ENCODE results near the gene MTUS2. TPM values are rescaled to one million over a fixed set of nuclear protein-coding genes. Genes with fewer than 3 reads are reported as not detected.

Gene MTUS2
- total RNA-seq, 1 donor from 2014 or later = 0.67 TPM

GRCh38 chr13:29165840-29166239 is 345.7 kb downstream of the MTUS2 start:
- Histone ChIP-seq H2AFZ (replicated peaks) (no peak overlapping the region), H3K36me3 (no peaks in the 10 kb centered on the region), H3K4me1 (no peaks in the 10 kb centered on the region), H3K27ac (no peak overlapping the region), H3F3A (ENCODE audit: low read depth) (no peaks in the 10 kb centered on the region), H3K4me2 (no peak overlapping the region), H3K9ac (no peak overlapping the region), H3K27me3 (no peaks in the 10 kb centered on the region), H3K9me3 (ENCODE audit: low read depth) (no peaks in the 10 kb centered on the region), H3K79me2 (ENCODE audit: low read depth) (no peaks in the 10 kb centered on the region), H3K4me3 (no peak overlapping the region), H4K20me1 (ENCODE audit: low read depth) (no peaks in the 10 kb centered on the region)
- no peaks in the 10 kb centered on the region for H3K36me3 Mint-ChIP-seq
- TF ChIP-seq EZH2 (IDR thresholded peaks at IDR 0.05) (no peak), EZH2phosphoT487 (IDR thresholded peaks at IDR 0.05) (no peak), CTCF (IDR thresholded peaks at IDR 0.05) (no peak)
- H3K9me3 Mint-ChIP-seq = no peaks in the 10 kb centered on the region
- H3K27ac Mint-ChIP-seq = no peak overlapping the region
- no peaks in the 10 kb centered on the region for H3K27me3 Mint-ChIP-seq (ENCODE audit: insufficient read depth, low read depth)
- DNase-seq (ENCODE audit: low spot score) = no peak
- peaks cover 3% of the 10 kb centered on the region for H3K4me1 Mint-ChIP-seq
- H3K4me3 Mint-ChIP-seq = no peak overlapping the region

- Mint-ChIP-seq H3K4me3 (no peak overlapping the region), H3K27ac (no peak overlapping the region), H3K27me3 (ENCODE audit: insufficient read depth, low read depth) (no peaks in the 10 kb centered on the region), H3K9me3 (no peaks in the 10 kb centered on the region), H3K36me3 (no peaks in the 10 kb centered on the region), H3K4me1 (no peaks in the 10 kb centered on the region)
- H3K36me3 ChIP-seq = no peaks in the 10 kb centered on the region
- no peak overlapping the region for H3K4me2 ChIP-seq
- H3K9ac ChIP-seq = no peak overlapping the region
- H3K9me3 ChIP-seq (ENCODE audit: low read depth) = no peaks in the 10 kb centered on the region
- H4K20me1 ChIP-seq (ENCODE audit: low read depth) = no peaks in the 10 kb centered on the region
- no peak for DNase-seq (ENCODE audit: low spot score)
- no peak overlapping the region for H3K27ac ChIP-seq
- no peak overlapping the region for H2AFZ ChIP-seq (replicated peaks)
- TF ChIP-seq EZH2 (IDR thresholded peaks at IDR 0.05) (no peak), CTCF (IDR thresholded peaks at IDR 0.05) (no peak)
- no peaks in the 10 kb centered on the region for H3K27me3 ChIP-seq
- no peak overlapping the region for H3K4me3 ChIP-seq
- H3K79me2 ChIP-seq (ENCODE audit: low read depth) = no peaks in the 10 kb centered on the region
- H3F3A ChIP-seq (ENCODE audit: low read depth) = no peaks in the 10 kb centered on the region
- H3K4me1 ChIP-seq = no peaks in the 10 kb centered on the region
Measured at GRCh38 chr13:29170436-29171082, 350.4 kb downstream of the MTUS2 start.

- no peaks in the 10 kb centered on the region for H3K36me3 ChIP-seq
- H3K4me3 ChIP-seq = no peak overlapping the region
- Mint-ChIP-seq H3K4me3 (no peak overlapping the region), H3K36me3 (no peaks in the 10 kb centered on the region), H3K9me3 (no peaks in the 10 kb centered on the region), H3K27me3 (ENCODE audit: insufficient read depth, low read depth) (no peaks in the 10 kb centered on the region), H3K27ac (no peak overlapping the region), H3K4me1 (no peaks in the 10 kb centered on the region)
- H3K79me2 ChIP-seq (ENCODE audit: low read depth) = no peaks in the 10 kb centered on the region
- no peak for DNase-seq (ENCODE audit: low spot score)
- H3K4me2 ChIP-seq = no peak overlapping the region
- no peaks in the 10 kb centered on the region for H3F3A ChIP-seq (ENCODE audit: low read depth)
- no peak overlapping the region for H2AFZ ChIP-seq (replicated peaks)
- H3K9ac ChIP-seq = no peak overlapping the region
- H3K27ac ChIP-seq = no peak overlapping the region
- H3K4me1 ChIP-seq = no peaks in the 10 kb centered on the region
- H3K9me3 ChIP-seq (ENCODE audit: low read depth) = no peaks in the 10 kb centered on the region
- TF ChIP-seq EZH2phosphoT487 (IDR thresholded peaks at IDR 0.05) (no peak), EZH2 (IDR thresholded peaks at IDR 0.05) (no peak), CTCF (IDR thresholded peaks at IDR 0.05) (no peak)
- H3K27me3 ChIP-seq = no peaks in the 10 kb centered on the region
- H4K20me1 ChIP-seq (ENCODE audit: low read depth) = no peaks in the 10 kb centered on the region
Measured at GRCh38 chr13:29171244-29171643, 351.1 kb downstream of the MTUS2 start.

All from neural progenitor cell (in vitro differentiated cells).